Measurements from ENCODE around the gene RGS12. TPM values are rescaled to one million over a fixed set of nuclear protein-coding genes. Genes with fewer than 3 reads are reported as not detected.

RGS12 gene
- total RNA-seq, 1 donor: 26.4 TPM

DNA sequence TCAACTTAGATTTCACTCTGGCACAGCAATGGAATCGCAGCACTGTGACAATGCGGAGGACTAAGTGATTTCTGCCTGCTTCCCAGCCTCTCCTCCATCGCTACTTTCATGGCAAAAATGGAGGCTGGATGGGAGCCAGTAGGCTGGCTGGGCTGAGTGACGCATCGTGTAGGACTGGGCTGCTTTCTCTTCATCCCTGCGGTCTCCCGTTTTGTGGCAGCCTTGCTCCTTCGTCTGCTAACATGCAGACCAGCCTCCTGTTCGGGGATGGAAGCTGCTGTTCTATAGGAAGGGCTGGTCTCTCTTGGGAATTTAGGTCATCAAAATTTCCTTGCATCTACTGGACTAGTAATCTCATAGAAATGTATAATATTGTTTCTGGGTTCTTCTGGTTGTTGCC, 15.8 kb upstream of the RGS12 start:
- no peak for DNase-seq (ENCODE audit: low read depth in 2 of 3, low spot score in 2 of 3)

DNA sequence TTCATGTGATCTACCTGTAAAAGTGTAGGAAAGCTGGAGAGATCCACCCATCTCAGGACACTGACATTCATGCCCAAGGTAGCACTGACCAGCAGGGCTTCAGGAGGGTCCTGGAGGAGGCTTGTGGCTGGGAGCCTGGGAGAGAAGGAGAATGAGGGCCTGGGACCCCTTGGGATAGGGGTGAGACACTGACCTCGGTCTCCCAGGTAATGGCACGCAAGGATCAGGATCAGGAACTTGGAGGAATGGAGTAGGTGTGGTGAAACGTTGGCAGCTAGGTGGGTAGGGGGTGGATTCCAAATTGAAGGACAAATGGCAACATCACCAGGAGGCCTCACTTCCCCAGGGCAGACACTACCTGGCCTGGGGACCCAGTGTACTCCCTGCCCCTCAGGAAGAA, 12.4 kb upstream of the RGS12 start:
- no peak for DNase-seq (ENCODE audit: low read depth in 2 of 3, low spot score in 2 of 3)

DNA sequence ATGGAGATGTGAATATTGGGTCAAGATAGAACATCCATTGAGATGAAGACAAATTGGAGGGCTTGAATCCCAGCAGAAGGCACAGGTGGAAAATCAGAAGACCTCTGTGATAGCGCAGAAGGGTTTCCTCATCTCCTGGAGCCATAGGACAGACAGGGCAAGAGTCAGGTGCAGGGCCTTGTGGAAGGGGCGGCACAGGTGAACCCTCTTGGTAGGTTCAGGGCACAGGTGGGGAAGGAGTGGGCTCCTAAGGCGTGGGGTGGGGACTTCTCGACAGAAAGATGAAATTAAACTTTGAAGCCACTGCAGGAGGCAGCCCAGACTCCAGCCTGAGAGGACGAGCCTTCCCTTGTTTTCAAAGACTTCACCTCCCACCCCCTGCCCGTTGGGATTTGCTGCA, 9.3 kb upstream of the RGS12 start:
- no peak for DNase-seq (ENCODE audit: low read depth in 2 of 3, low spot score in 2 of 3)

DNA sequence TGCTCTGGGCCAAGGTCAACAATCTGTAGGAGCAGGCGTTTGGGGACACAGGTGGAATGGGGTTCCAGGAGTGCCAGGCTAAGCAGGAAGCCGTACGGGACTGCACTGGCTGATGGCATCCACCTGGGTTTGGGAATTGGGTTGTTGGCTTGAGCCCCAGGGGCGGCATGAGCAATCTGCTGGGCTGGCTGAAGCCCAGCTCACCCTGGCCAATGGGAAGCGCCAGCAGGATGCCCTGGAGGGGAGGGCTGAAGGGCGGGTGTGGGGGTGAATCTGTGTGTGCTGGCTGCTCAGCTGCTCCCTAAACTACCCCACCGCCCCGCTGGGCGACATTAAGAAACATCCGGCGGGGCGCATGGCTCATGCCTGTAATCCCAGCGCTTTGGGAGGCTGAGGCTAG, 8.9 kb upstream of the RGS12 start:
- DNase-seq (ENCODE audit: low read depth in 2 of 3, low spot score in 2 of 3): no peak

DNA sequence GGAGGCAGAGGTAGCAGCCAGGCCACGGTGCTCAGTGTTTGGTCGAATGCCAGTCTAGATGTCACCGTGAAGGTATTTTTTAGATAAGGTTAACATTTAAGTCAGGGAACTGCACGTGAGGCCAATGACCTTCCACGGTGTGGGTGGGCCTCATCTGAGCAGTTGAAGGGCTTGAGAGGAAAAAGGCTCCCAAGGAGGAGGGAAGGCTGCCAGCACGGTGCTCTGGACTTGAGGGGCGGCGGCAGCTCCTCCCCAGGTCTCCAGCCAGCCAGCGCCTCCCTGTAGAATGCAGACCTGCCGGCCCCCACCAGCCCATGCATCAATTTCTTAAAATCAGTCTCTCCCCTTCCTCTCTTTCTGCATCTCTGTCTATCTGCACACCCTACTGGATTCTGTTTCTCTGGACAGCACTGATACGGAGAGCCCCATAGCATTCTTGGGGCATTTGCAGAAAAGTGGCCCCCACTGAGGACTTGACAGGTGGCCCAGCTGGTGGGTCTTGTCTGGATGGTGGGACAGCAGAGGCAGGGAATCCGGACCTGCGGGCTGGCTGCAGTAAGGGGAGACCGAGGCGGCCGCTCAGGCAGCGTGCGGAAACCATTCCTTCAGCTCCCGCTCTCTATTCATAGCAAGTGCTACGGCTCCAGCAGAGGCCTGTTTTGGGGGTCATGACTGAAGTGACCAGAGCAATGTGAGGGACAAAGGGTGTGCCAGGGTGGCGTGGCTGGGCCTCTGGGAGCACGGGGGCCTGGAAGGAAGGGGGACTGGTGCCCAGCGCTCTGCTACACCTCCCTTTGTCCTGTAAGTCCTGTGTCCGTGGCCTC, 7.9 kb upstream of the RGS12 start:
- no peak for DNase-seq (ENCODE audit: low read depth in 2 of 3, low spot score in 2 of 3)

DNA sequence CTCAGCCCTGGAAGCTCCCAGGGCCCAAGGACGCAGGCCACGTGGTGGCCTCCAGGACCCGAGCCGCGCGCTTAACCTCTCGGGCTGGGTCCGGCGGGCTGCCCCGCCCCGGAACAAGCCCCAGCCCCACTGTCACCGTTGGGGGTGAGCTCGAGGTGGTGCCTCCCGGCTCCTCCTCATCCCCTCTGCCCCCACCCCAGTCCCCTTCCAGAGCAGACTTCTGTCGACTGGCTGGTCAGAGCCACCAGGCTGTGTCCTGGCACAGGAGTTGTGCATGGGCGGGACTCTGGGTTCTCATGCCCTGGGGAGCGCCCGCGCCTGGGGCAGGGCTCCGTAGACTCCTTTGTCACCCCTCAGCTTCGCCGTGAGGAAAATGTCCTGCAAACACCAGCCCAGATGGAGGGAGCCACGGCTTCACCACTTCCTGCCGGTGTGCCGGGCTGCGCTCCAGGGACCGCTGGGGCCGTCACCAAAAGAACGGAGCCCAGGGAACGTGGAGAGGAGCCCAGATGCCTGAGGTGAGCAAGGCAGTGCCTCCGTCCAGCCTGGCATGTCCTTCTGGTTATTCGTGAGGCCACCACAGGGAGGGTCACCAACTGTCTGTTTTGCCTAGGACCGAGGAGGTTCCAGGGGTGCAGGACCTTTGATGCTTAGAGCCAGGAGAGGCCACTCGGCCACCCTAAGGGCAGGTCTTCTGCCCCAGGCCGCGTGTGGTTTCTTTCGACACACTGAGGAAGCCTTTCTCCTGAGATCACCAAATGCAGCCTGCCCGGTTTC, 7.1 kb upstream of the RGS12 start:
- DNase-seq (ENCODE audit: low read depth in 2 of 3, low spot score in 2 of 3): peak in 1 of 3 donors; percentile 29

DNA sequence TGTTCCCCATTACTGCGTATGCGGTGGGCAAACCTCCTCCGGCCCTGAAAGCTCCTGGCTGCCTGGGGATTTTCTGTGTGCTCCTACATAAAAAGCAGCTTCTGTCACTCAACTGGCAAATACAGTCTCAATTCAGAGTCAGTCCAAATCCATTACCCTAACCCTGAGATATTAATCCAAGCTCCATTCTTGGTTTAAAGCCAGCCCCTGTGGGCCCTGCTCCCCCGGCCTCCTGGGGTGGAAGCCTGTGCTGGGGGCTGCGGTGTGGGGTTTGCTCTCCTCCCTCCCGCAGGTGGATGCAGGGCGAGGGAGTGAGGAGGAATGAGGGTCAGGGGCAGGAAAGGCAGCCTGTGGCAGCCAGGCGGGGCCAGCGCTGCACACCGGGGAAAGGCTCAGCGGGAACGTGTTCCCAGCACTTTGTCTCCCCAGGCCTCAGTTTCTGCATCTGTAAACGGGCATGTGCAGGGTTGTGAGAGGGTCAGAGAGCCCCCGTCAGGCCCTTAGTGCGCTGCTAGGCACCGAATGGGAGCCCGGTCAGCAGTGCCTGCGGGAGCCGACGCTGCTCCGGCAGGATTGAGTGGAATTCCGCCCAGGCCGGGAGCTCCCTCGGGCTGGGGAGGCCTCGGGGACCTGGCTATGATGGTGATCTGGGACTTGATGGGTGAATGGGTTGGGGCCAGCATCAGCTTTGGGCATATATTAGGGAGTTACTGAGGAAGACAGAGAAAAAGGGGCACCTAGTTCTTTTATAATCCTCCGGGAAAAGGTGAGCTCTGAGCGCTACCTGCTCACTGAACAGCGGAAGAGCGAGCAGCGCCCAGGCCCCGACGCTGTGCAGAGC, 6.3 kb upstream of the RGS12 start:
- peak in 1 of 3 donors; percentile 47 for DNase-seq (ENCODE audit: low read depth in 2 of 3, low spot score in 2 of 3)

DNA sequence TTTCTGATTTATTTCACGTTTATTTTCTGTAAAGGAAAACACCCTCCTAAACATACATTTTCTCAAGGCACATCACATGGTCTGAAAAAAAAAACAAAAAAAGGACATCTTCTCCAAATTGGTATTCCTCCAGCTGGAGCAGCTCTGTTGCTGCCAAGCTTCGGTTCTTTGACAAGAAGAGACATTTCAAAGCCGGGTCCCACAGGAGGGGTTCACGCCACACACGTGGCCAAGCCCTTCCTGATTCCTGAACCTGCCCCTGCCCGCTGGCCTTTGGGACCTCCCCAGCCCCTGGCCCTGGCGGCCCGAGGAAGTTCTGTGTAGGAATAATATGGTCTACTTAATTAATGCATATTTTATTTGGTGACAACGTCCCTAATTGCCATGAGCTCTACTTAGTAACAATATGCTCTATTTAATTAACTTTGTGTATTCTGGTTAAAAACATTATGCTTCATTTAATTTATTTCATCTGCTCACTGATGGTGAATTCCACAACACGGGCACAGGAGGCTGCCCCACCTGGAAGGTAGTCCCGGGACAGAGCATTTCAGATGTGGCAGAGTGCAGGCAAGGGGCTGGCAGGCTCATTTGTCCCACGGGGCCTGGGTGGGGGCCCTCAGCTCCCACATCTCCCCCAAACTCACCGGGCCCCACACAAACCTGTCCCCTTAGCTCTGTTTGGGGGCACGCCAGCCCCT, 5.4 kb upstream of the RGS12 start:
- DNase-seq (ENCODE audit: low read depth in 2 of 3, low spot score in 2 of 3): no peak

DNA sequence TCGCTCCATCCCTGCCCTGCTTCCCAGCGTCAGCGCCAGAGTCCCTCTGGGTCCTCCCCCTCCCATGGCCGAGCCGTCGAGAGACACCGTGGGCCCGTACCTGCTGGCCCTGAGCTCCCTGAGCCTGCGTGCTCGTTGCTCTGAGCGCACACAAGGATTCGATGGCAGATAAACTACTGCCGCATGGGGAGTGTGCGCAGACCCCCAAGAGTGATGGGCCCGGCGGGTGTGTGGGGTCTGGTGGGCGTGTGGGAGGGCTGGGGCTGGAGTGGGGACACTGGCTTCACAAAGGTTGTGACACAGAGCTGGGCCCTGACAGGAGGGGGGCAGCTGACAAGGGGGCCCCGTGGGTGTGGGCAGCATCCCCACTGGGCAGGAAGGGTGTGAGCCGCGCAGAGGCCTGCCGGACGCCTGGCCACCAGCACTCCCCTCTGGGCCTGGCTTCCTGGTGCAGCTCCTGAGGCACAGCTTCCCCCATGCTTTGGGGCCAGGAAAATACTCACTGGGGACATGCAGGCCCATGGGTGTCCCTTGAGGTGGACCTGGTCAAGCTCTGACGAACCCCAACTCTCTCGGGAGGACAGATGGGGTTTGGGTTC, 4.8 kb upstream of the RGS12 start:
- no peak for DNase-seq (ENCODE audit: low read depth in 2 of 3, low spot score in 2 of 3)

DNA sequence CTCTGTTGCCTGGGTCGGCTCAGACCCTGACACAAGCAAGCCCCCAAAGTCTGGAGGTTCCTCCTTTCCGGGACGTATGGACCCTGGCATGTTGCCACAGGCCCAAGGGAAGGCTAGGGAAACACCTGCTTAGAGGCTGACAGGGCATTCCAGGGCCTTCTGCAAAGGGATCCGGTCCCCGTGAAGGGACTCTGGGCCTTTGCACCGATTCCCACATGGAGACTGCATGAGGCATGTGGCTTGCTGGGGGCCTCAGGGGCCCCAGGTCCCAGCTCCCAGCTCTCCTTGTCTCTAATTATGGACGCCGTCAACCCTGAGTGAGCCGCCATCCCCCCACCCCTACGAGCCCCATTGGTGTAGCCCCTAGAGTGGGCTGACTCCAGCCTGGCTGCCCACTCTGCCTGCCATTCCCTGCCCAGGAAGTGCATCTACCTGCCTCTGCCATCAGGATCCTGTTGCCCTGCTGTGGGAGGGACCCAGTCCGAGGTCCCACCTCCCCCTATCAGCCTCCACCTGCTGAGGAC, 4.2 kb upstream of the RGS12 start:
- no peak for DNase-seq (ENCODE audit: low read depth in 2 of 3, low spot score in 2 of 3)

DNA sequence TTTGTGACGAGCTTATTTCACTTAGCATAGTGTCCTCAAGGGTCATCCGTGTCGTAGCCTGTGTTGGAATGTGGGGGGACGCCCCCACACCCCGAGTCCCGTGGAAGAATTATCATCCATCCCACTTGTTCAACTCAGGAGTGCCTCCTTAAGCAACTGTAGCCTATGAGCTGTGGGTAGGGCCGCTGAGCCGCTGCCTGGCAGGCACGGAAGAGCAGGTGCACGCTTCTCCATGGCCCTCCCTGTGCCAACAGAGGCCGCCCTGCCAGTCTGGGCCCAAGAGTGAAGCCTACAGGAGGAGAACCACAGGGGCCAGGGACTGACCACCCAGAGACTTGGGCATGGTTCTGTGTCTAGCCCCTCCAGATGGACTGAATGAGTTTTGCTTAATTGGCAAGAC, 2.3 kb upstream of the RGS12 start:
- no peak for DNase-seq (ENCODE audit: low read depth in 2 of 3, low spot score in 2 of 3)

DNA sequence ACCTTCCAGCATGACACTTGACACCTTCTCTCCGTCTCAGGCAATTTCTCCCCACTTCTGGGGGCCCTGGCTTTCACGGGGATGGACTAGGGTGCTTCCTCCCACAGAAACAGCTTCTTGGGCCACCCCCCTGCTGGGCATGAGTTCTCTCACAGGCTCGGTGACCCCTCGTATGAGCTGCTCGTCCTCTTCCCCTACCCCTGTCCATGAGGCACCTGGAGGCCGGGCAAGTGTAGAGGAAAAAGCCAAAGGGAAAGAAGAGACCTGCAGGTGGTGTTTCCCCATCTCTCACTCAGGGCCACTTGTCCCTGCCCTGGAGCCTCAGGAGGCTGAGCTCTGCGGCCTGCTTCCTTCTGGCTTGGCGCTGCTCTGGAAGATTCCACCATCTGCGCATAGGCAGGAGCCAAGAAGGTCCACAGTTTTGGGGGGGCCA, 1.9 kb upstream of the RGS12 start:
- no peak for DNase-seq (ENCODE audit: low read depth in 2 of 3, low spot score in 2 of 3)

DNA sequence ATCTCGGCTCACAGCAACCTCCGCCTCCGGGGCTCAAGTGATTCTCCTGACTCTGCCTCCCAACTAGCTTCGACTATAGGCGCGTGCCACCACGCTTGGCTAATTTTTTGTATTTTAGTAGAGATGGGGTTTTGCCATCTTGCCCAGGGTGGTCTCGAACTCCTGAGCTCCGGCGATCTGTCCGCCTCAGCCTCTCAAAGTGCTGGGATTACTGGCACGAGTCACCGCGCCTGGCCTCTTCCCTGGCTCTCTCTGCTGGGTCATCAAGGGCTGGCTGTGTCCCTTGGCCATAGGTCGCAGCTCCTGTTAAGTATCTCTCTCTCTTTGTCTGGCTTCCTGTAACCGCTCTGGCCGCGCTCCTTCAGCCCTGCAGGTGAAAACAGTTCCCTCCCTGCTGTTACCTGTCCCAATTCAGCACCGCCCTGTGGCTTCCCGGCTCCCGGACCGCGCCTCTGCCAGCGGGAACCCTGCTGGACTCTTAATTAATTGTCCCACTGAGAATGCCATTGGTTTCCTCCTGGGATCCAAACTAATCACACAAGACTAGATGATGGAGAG, 1.3 kb upstream of the RGS12 start:
- no peak for DNase-seq (ENCODE audit: low read depth in 2 of 3, low spot score in 2 of 3)

DNA sequence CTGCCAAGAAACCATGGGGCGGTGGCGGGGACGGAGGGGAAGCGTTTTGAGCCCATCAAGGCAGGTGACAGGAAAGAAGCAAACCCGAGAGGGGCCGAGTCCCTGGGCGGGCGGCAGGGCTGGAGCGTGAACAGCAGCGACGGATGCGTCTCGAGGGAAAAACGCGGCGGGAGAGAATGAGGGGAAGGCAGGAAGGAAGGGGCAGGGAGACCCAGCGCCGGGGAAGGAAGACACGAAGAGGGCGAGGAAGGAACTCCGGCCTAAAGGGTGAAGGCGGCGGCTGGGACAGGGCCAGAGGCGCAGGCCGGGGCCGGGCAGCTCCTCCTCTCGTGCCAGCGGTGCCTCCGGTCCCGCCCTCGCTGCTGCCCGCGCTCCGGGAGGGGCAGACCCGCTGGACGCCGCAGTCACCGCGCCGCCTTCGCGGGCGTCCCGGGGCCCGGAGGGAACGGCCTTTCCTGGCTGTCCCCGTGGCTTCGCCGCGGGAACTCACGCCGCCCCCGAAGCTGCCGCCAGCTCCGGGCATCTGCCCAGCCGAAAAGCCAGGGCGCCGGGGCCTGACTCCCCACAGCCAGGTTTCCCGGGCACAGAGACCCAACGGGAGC, 751 bp upstream of the RGS12 start:
- DNase-seq (ENCODE audit: low read depth in 2 of 3, low spot score in 2 of 3): peak in 1 of 3 donors; percentile 16

DNA sequence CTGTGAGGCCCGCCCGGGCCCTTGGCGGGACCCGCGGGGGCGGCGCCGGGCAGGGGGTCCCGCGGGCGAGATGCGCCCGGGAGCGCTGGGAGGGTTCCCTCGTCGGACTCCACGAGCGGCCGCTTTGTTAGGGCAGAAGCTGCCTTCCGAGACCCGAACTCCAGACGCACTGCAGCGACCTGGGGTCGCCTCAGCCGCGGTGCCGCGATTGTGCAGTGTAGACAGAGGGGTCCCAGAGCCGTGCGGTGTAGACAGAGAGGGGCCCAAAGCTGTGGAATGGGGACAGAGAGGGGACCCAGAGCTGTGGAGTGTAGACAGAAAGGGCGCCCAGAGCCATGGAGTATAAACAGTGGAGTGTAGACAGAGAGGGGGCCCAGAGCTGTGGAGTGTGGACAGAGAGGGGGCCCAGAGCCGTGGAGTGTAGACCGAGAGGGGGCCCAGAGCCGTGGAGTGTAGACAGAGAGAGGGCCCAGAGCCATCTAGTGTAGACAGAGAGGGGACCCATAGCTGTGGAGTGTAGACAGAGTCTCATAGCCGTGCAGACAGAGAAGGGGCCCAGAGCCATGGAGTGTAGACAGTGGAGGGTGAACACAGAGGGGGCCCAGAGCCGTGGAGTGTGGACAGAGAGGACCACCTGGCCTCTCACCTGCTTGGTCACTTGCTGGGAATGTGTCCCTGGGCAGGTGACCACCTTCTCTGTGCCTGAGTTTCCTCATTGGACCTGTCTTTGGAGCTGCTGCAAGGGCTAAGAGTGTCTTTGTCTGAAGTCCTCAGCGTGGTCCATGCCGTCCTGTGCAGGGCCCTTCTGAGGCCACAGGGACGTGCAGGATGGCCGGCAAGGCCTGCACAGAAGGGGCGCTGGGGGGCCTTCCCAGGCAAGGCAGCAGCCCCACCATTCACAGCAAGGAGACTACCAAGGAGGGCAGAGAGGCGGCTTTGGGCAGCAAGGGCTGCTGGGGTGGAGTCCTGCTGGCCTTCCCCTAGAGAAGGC, 875 bp downstream of the RGS12 start:
- DNase-seq (ENCODE audit: low read depth in 2 of 3, low spot score in 2 of 3): no peak

DNA sequence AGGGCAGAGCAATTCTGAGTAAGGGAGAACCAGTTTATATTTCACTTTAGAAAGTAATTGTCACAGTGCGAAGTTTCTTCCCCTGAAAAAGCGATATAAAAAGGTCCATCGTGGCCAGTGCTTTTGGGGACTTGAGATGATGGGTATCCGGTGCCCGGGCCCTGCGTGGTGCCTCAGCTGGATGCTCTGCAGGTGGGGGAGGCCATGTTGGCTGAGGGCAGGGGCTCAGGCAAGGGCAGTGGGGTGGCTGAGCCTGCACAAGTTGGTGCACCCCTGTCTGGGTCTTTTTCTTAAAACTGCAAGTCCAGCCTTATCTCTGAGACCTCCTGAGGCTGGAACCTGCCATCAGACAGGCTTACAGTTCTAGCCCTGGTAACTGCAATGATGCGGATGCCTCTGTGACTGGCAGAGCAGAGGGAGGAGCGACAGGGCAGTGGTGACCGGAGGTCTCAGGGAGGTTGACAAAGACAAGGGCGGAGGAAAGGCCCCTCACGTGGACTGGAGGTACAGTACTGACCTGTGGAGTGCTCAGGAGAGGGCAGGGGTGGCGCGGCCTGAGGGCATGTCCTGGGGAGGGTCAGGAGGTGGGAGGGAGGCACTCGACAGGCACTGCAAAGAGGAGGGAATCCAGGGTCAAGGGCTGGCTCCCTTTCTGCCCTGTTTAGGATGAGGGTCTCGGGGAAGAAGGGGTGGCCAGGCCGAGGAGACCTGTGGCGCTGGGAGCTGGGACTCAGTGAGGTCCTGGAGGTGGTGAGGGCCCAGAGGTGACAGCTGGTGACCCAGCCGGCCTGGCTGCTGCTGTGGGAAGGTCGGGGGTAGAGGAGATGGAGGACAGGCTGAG, 1.8 kb downstream of the RGS12 start:
- no peak for DNase-seq (ENCODE audit: low read depth in 2 of 3, low spot score in 2 of 3)
